ENCODE results near the gene PPP1R9A.

Gene PPP1R9A

DNA sequence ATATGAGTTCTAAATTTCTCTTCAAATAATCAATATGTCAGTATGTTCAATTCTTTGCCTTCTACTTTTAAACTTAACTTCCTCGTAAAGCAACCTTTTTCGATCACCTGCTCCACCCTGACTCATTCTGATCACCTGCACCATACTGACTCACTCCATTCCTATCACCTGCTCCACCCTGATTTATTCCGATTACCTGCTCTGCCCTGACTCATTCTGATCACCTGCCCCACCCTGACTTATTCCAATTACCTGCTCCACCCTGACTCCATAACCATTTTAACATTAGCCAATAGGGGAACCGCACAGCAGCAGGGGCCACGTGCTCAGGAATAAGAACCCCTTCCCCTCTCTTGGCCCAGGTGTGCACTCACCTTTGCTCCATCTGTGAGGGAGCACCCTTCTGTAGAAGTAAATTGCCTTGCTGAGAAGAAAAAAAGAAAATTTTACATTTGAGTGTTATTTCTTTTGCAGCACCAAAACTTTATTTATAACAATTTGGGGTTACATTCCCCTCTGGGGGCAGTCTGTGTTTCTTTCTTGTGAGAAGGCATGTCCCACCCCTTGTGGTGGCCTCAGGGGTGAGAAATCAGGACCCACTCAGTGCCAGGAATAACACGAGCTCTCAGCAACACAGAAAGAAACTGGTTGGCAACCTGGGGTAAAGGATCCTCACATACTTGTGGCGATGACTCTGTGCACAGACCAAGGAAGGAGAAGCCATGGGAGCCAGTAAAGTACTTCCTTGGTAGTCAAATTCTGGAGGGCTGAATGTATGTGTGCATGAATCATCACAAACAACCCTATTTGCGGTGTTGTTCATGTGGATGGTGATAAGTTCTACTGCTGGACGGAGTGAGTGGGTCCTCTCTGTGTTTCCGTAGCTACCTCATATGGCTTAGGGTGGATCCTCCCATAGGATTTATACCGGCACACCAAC lies 29.4 kb upstream of the PPP1R9A start:
- ChIA-PET POLR2A (no interaction called here), CTCF (no interaction called here)
- DNase-seq (ENCODE audit: low read depth, low spot score) = no peak
- H3K4me3 ChIP-seq (ENCODE audit: low read depth, low read length) = no peak overlapping the region
- TF ChIP-seq, protein P1, sequence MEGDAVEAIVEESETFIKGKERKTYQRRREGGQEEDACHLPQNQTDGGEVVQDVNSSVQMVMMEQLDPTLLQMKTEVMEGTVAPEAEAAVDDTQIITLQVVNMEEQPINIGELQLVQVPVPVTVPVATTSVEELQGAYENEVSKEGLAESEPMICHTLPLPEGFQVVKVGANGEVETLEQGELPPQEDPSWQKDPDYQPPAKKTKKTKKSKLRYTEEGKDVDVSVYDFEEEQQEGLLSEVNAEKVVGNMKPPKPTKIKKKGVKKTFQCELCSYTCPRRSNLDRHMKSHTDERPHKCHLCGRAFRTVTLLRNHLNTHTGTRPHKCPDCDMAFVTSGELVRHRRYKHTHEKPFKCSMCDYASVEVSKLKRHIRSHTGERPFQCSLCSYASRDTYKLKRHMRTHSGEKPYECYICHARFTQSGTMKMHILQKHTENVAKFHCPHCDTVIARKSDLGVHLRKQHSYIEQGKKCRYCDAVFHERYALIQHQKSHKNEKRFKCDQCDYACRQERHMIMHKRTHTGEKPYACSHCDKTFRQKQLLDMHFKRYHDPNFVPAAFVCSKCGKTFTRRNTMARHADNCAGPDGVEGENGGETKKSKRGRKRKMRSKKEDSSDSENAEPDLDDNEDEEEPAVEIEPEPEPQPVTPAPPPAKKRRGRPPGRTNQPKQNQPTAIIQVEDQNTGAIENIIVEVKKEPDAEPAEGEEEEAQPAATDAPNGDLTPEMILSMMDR (IDR thresholded peaks at IDR 0.05; ENCODE audit: insufficient read depth, low read length, missing control alignments) = no peak

- DNase-seq (ENCODE audit: low read depth, low spot score) = no peak
- no peak overlapping the region for H3K4me3 ChIP-seq (ENCODE audit: low read depth, low read length)
- POLR2A ChIA-PET = no interaction called here
- TF ChIP-seq, protein P1 (IDR thresholded peaks at IDR 0.05; ENCODE audit: insufficient read depth, low read length, missing control alignments) = no peak
- CTCF ChIA-PET = no interaction called here
These were observed 24.5 kb upstream of the PPP1R9A start for GRCh38 chr7:94882891-94883290.

DNA sequence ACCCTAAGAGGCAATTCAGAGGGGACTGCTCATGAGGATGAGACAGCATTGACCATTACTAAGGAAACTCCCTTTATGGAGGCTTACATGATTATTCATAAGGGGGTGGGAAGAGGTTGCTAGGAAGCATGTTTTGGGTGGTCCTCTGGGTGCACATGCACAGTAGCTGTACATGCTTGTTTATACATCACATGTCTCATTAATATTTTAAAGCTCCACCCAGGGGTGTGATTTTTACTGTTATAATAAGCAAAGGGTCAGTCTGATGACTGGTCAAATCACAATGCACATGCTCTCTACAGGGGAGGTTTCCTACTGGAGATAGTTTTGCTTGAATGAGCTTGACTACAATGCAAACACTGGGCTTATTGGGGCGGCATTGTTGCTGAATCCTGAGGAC lies 23.8 kb upstream of the PPP1R9A start:
- TF ChIP-seq, protein P1 (IDR thresholded peaks at IDR 0.05; ENCODE audit: insufficient read depth, low read length, missing control alignments) = no peak
- ChIA-PET POLR2A (no interaction called here), CTCF (no interaction called here)
- DNase-seq (ENCODE audit: low read depth, low spot score) = no peak
- no peak overlapping the region for H3K4me3 ChIP-seq (ENCODE audit: low read depth, low read length)

GRCh38 chr7:94888551-94888950 lies 18.8 kb upstream of the PPP1R9A start:
- H3K4me3 ChIP-seq (ENCODE audit: low read depth, low read length) = no peak overlapping the region
- DNase-seq (ENCODE audit: low read depth, low spot score) = no peak
- TF ChIP-seq, protein P1 (IDR thresholded peaks at IDR 0.05; ENCODE audit: insufficient read depth, low read length, missing control alignments) = no peak
- POLR2A ChIA-PET = no interaction called here
- CTCF ChIA-PET = no interaction called here

DNA sequence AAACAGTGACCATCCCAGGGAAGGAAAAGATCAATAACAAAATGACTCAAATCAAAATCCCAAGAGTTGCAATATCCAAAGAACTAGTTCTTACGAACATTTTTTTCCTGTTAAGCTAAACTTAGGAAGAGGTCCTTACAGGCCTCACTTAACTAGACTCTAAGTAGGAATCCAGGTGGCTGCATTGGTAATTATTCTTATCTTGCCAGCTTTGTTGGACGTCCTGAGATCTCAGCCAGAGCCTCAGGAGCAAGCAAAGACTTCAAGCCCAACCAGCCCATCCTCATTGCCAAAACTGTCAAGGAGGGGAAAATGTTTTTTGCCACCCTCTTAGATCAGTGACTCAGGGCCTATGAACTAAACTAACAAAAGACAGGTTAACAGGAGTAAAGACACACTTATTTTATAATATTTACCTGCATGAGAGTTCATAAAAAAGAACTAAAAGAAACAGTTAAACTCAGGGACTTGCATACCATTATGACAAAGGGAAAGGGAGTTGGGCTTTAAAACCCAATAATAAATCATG lies 18.3 kb upstream of the PPP1R9A start:
- DNase-seq (ENCODE audit: low read depth, low spot score) = no peak
- H3K4me3 ChIP-seq (ENCODE audit: low read depth, low read length) = no peak overlapping the region
- ChIA-PET POLR2A (no interaction called here), CTCF (no interaction called here)
- TF ChIP-seq, protein P1 (IDR thresholded peaks at IDR 0.05; ENCODE audit: insufficient read depth, low read length, missing control alignments) = no peak

DNA sequence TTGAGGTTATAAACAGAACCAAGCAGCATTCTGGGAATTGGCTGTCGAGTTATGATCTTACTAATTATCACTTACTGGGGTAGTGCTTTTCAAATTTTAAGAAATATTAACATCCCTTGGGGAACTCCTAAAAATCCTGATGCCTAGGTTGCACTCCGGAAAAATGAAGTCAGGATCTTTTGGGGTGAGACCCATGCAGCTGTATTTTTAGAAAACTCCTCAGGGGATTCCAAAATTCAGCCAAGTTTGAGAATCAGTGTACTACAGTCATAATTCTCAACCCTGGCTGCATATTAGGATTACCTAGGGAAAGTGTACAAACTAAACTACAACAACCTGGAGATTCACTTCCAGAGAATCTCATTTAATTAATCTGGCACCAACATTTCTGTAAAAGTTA lies 17.2 kb upstream of the PPP1R9A start:
- CTCF ChIA-PET = no interaction called here
- no peak overlapping the region for H3K4me3 ChIP-seq (ENCODE audit: low read depth, low read length)
- POLR2A ChIA-PET = no interaction called here
- TF ChIP-seq, protein P1 (IDR thresholded peaks at IDR 0.05; ENCODE audit: insufficient read depth, low read length, missing control alignments) = no peak
- DNase-seq (ENCODE audit: low read depth, low spot score) = no peak
